Endodermal cell (in vitro differentiated cells): ENCODE measurements around the gene ERAP2. TPM values are rescaled to one million over a fixed set of nuclear protein-coding genes. Genes with fewer than 3 reads are reported as not detected.

Experiments
- DNase-seq: peaks from one replicate; pipeline ENCODE4 v3.0.0-alpha.2; 2017
- H3K27ac ChIP-seq: 2 replicates; pipeline ENCODE4 v1.5.1; 2013; ENCODE audit warnings: mild to moderate bottlenecking, low read depth, low read length, moderate library complexity
- H3K27me3 ChIP-seq: 2 replicates; pipeline ENCODE4 v1.6.1; 2013; ENCODE audit warnings: mild to moderate bottlenecking, low read length, moderate library complexity; ENCODE audit not compliant: insufficient read depth, control insufficient read depth, poor library complexity, severe bottlenecking
- H3K36me3 ChIP-seq: 2 replicates; pipeline ENCODE4 v1.7.0; 2013; ENCODE audit warnings: mild to moderate bottlenecking, low read length, moderate library complexity; ENCODE audit not compliant: control insufficient read depth, insufficient read depth
- H3K4me1 ChIP-seq: one replicate; pipeline ENCODE4 v1.7.0; 2013; ENCODE audit warnings: low read length; ENCODE audit not compliant: control insufficient read depth, insufficient read depth
- H3K4me3 ChIP-seq: 2 replicates; pipeline ENCODE4 v1.5.1; 2013; ENCODE audit warnings: mild to moderate bottlenecking, low read length, moderate library complexity
- H3K9ac ChIP-seq: 2 replicates; pipeline ENCODE4 v1.6.1; 2013; ENCODE audit warnings: mild to moderate bottlenecking, low read length, moderate library complexity; ENCODE audit not compliant: poor library complexity, severe bottlenecking; ENCODE audit errors: extremely low read depth
- H3K9me3 ChIP-seq: 2 replicates; pipeline ENCODE4 v1.6.1; 2013; ENCODE audit warnings: mild to moderate bottlenecking, low read length, moderate library complexity; ENCODE audit not compliant: control insufficient read depth
- H3K27ac Mint-ChIP-seq: 2 replicates; pipeline ENCODE4 v1.8.0; 2020; ENCODE audit warnings: mixed read lengths
- H3K27me3 Mint-ChIP-seq: 2 replicates; pipeline ENCODE4 v1.8.0; 2021; ENCODE audit warnings: mild to moderate bottlenecking, mixed read lengths; ENCODE audit not compliant: insufficient read depth
- H3K36me3 Mint-ChIP-seq: 2 replicates; pipeline ENCODE4 v1.8.0; 2020; ENCODE audit warnings: low read depth, mixed read lengths
- H3K4me1 Mint-ChIP-seq: 2 replicates; pipeline ENCODE4 v1.8.0; 2020; ENCODE audit warnings: mixed read lengths
- H3K4me3 Mint-ChIP-seq: 2 replicates; pipeline ENCODE4 v1.8.0; 2020; ENCODE audit warnings: mild to moderate bottlenecking, moderate library complexity, mixed read lengths
- H3K9me3 Mint-ChIP-seq: 2 replicates; pipeline ENCODE4 v1.8.0; 2020; ENCODE audit warnings: mild to moderate bottlenecking, mixed read lengths
- WGBS, 2 experiments: methylation state at CpG; one replicate each; pipeline versions ENCODE4 v1.1.5 to v1.1.7; 2013; ENCODE audit warnings: missing lambda C conversion rate in 2 of 2, mixed read lengths in 1 of 2; ENCODE audit not compliant: insufficient coverage in 1 of 2, insufficient read length in 1 of 2; 5-methylcytosine and 5-hydroxymethylcytosine counted together
- total RNA-seq, 2 donors: library from RNA; stranded (reverse); fragmentation: NEBNext Ultra II Directional in 1 of 2; extraction: Animal tissue kit (Norgen Biotek cat#: 25700) in 1 of 2; gene quantifications; 2 replicates in 1 of 2; 3 replicates in 1 of 2; pipeline ENCODE4 v1.2.1, GENCODE V29; 2021
- TF ChIP-seq, protein P1 (sequence below): fragments of 200-600 bp; sonication (generic); conservative IDR thresholded peaks from 2 replicates; pipeline ENCODE4 v1.5.0; 2021; ENCODE audit warnings: antibody characterized with exemption, mild to moderate bottlenecking

Gene ERAP2
- total RNA-seq, 2 donors from 2014 or later: not detected

- H3K27ac ChIP-seq: no peak overlapping the region
- Mint-ChIP-seq H3K4me1 (peaks cover 11% of the 10 kb centered on the region), H3K4me3 (no peak overlapping the region), H3K27me3 (peaks cover 2% of the 10 kb centered on the region), H3K9me3 (no peaks in the 10 kb centered on the region), H3K36me3 (no peaks in the 10 kb centered on the region), H3K27ac (no peak overlapping the region)
- DNase-seq: no peak
- H3K4me3 ChIP-seq: no peak overlapping the region
- WGBS, 2 experiments: 90 to 92% methylated on average over 2 of the region's 2 CpGs
- H3K9ac ChIP-seq: no peak overlapping the region
- H3K27me3 ChIP-seq: no peaks in the 10 kb centered on the region
- no peaks in the 10 kb centered on the region for H3K36me3 ChIP-seq
- no peaks in the 10 kb centered on the region for H3K9me3 ChIP-seq
- TF ChIP-seq, protein P1, sequence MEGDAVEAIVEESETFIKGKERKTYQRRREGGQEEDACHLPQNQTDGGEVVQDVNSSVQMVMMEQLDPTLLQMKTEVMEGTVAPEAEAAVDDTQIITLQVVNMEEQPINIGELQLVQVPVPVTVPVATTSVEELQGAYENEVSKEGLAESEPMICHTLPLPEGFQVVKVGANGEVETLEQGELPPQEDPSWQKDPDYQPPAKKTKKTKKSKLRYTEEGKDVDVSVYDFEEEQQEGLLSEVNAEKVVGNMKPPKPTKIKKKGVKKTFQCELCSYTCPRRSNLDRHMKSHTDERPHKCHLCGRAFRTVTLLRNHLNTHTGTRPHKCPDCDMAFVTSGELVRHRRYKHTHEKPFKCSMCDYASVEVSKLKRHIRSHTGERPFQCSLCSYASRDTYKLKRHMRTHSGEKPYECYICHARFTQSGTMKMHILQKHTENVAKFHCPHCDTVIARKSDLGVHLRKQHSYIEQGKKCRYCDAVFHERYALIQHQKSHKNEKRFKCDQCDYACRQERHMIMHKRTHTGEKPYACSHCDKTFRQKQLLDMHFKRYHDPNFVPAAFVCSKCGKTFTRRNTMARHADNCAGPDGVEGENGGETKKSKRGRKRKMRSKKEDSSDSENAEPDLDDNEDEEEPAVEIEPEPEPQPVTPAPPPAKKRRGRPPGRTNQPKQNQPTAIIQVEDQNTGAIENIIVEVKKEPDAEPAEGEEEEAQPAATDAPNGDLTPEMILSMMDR: no peak
- H3K4me1 ChIP-seq: peaks cover 6% of the 10 kb centered on the region
These were observed 16.9 kb upstream of the ERAP2 start for GRCh38 chr5:96859375-96859774.

DNA sequence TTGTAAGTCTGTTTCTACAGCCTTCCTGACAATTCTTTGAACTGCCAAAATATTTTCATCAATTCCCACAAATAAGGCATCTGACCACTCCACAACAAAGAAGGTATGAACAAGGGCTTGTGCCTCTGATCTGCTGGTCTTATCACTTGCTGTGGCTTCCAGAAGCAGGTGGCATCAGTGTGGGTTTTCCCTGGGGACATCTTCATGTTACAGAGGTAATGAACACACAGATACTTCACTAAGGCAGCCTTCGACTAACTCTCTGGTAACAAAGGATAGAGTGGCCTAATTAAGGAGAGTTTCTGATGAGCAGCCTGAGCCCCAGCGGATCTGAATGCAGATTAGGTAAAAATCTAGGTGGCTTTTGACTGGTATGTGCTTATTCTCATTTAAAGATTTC is 15.2 kb upstream of the ERAP2 start:
- Histone ChIP-seq H3K9ac (no peak overlapping the region), H3K9me3 (no peaks in the 10 kb centered on the region), H3K27me3 (no peaks in the 10 kb centered on the region), H3K27ac (no peak overlapping the region), H3K4me3 (no peak overlapping the region), H3K36me3 (no peaks in the 10 kb centered on the region), H3K4me1 (peaks cover 6% of the 10 kb centered on the region)
- no peak overlapping the region for H3K4me3 Mint-ChIP-seq
- H3K36me3 Mint-ChIP-seq: no peaks in the 10 kb centered on the region
- no peaks in the 10 kb centered on the region for H3K9me3 Mint-ChIP-seq
- H3K4me1 Mint-ChIP-seq: peaks cover 11% of the 10 kb centered on the region
- whole genome bisulfite sequencing, 2 experiments: 88 to 92% methylated on average over 2 of the region's 2 CpGs
- TF ChIP-seq, protein P1: no peak
- H3K27me3 Mint-ChIP-seq: peaks cover 2% of the 10 kb centered on the region
- no peak overlapping the region for H3K27ac Mint-ChIP-seq
- no peak for DNase-seq

- Mint-ChIP-seq H3K27me3 (peaks cover 2% of the 10 kb centered on the region), H3K27ac (no peak overlapping the region), H3K9me3 (no peaks in the 10 kb centered on the region), H3K4me1 (no peaks in the 10 kb centered on the region), H3K36me3 (no peaks in the 10 kb centered on the region), H3K4me3 (no peak overlapping the region)
- DNase-seq: no peak
- Histone ChIP-seq H3K9ac (no peak overlapping the region), H3K27me3 (no peaks in the 10 kb centered on the region), H3K27ac (no peak overlapping the region), H3K4me3 (no peak overlapping the region), H3K9me3 (no peaks in the 10 kb centered on the region), H3K36me3 (no peaks in the 10 kb centered on the region), H3K4me1 (no peaks in the 10 kb centered on the region)
- 87 to 90% methylated on average over 2 of the region's 2 CpGs for WGBS, 2 experiments
- TF ChIP-seq, protein P1: no peak
These were observed 13.2 kb upstream of the ERAP2 start for GRCh38 chr5:96863114-96863513.
